Liver (tissue), 3 donors: ENCODE results near the gene RBM47.

ENCODE experiments used
- ATF3 ChIP-seq: IDR thresholded peaks from 2 replicates; pipeline ENCODE4 v1.6.1; 2016; ENCODE audit warnings: antibody characterized with exemption
- EGR1 ChIP-seq, 2 donors: IDR thresholded peaks; 2 replicates each; pipeline ENCODE4 v1.6.1; 2016 to 2018; ENCODE audit warnings: antibody characterized with exemption in 2 of 2, low read depth in 2 of 2
- FOXA1 ChIP-seq: IDR thresholded peaks from 2 replicates; pipeline ENCODE4 v1.6.1; 2016; ENCODE audit warnings: antibody characterized with exemption
- GABPA ChIP-seq, 2 donors: IDR thresholded peaks in 1 of 2; conservative IDR thresholded peaks in 1 of 2; 2 replicates each; pipeline ENCODE4 v1.6.1; 2016; ENCODE audit warnings: antibody characterized with exemption in 2 of 2, mild to moderate bottlenecking in 1 of 2, moderate library complexity in 1 of 2
- HNF4A ChIP-seq, 2 donors: conservative IDR thresholded peaks; 2 replicates each; pipeline ENCODE4 v1.6.1; 2016; ENCODE audit warnings: antibody characterized with exemption in 2 of 2, mild to moderate bottlenecking in 2 of 2
- RAD21 ChIP-seq, 2 donors: IDR thresholded peaks; 2 replicates each; pipeline ENCODE4 v1.6.1; 2016; ENCODE audit warnings: antibody characterized with exemption in 2 of 2, mild to moderate bottlenecking in 2 of 2
- REST ChIP-seq: IDR thresholded peaks from 2 replicates; pipeline ENCODE4 v1.6.1; 2016; ENCODE audit warnings: antibody characterized with exemption, mild to moderate bottlenecking
- RXRA ChIP-seq, 2 donors: IDR thresholded peaks; 2 replicates each; pipeline ENCODE4 v1.6.1; 2017 to 2018; ENCODE audit warnings: antibody characterized with exemption in 2 of 2, mild to moderate bottlenecking in 1 of 2
- SP1 ChIP-seq: IDR thresholded peaks from 2 replicates; pipeline ENCODE4 v1.6.1; 2018; ENCODE audit warnings: antibody characterized with exemption, mild to moderate bottlenecking
- TAF1 ChIP-seq: conservative IDR thresholded peaks from 2 replicates; pipeline ENCODE4 v1.6.1; 2016; ENCODE audit warnings: antibody characterized with exemption, mild to moderate bottlenecking
- TF ChIP-seq, protein P1 (sequence below): fragments of 150-350 bp; IDR thresholded peaks from 2 replicates; pipeline ENCODE4 v1.5.1; 2017; ENCODE audit warnings: improper control_type of control experiment, low read depth, low read length; ENCODE audit not compliant: missing input control
- TF ChIP-seq, protein P2 (sequence below): IDR thresholded peaks from 2 replicates; pipeline ENCODE4 v1.6.1; 2016; ENCODE audit warnings: antibody characterized with exemption
- donor health status: healthy.
- donor health status: healthy.

DNA sequence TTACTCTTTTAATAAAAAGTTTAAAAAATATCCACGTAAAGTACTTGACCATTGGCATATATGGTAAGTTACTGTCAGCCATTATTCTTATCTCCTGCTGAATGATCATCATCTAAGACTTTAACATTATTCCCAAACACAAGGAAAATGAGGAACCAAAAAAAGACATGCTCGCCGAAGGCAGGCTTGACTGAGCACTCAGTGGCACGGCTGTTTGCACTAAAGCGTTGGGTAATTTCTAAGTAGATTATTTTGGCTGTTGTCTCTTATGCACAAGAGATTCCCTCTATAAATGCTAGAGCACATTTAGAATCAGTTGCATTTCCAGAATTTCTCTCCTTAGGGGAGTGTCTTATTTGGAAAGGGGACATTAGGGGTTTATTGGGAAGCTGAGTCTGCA lies 211.7 kb downstream of the RBM47 start:
- TF ChIP-seq, protein P1, sequence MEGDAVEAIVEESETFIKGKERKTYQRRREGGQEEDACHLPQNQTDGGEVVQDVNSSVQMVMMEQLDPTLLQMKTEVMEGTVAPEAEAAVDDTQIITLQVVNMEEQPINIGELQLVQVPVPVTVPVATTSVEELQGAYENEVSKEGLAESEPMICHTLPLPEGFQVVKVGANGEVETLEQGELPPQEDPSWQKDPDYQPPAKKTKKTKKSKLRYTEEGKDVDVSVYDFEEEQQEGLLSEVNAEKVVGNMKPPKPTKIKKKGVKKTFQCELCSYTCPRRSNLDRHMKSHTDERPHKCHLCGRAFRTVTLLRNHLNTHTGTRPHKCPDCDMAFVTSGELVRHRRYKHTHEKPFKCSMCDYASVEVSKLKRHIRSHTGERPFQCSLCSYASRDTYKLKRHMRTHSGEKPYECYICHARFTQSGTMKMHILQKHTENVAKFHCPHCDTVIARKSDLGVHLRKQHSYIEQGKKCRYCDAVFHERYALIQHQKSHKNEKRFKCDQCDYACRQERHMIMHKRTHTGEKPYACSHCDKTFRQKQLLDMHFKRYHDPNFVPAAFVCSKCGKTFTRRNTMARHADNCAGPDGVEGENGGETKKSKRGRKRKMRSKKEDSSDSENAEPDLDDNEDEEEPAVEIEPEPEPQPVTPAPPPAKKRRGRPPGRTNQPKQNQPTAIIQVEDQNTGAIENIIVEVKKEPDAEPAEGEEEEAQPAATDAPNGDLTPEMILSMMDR, result no peak
- TF ChIP-seq SP1, result no peak
- TF ChIP-seq TAF1, result no peak
- no peak for TF ChIP-seq GABPA (IDR thresholded peaks at IDR 0.05 in 1 of 2, conservative IDR thresholded peaks at IDR 0.05 in 1 of 2)
- TF ChIP-seq, protein P2, sequence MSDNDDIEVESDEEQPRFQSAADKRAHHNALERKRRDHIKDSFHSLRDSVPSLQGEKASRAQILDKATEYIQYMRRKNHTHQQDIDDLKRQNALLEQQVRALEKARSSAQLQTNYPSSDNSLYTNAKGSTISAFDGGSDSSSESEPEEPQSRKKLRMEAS, result no peak
- no peak for TF ChIP-seq EGR1 (IDR thresholded peaks at IDR 0.05; ENCODE audit: low read depth in 2 of 2)
- TF ChIP-seq HNF4A (conservative IDR thresholded peaks at IDR 0.05), result no peak
- no peak for TF ChIP-seq RAD21 (IDR thresholded peaks at IDR 0.05)
- TF ChIP-seq REST, result no peak
- TF ChIP-seq ATF3, result no peak
- no peak for TF ChIP-seq RXRA (IDR thresholded peaks at IDR 0.05)
- TF ChIP-seq FOXA1, result no peak
